Fibroblast of lung (primary cell): Measurements from ENCODE around the gene NFIC. TPM values are rescaled to one million over a fixed set of nuclear protein-coding genes. Genes with fewer than 3 reads are reported as not detected.

ENCODE experiments used
- DNase-seq, 2 donors: peaks; one replicate each; pipeline versions ENCODE4 v3.0.0 to v3.0.0-alpha.2; 2010; ENCODE audit warnings: low read depth in 2 of 2
- H2AFZ ChIP-seq: 2 replicates; pipeline ENCODE4 v1.5.1; 2012; ENCODE audit warnings: low read length, control low read depth, inconsistent platforms
- H3K27ac ChIP-seq: 2 replicates; pipeline ENCODE4 v1.5.1; 2011; ENCODE audit warnings: low read length, control low read depth; ENCODE audit not compliant: insufficient read depth
- H3K27me3 ChIP-seq: 2 replicates; pipeline ENCODE4 v1.5.1; 2011; ENCODE audit warnings: mild to moderate bottlenecking, low read length; ENCODE audit not compliant: control insufficient read depth, insufficient read depth
- H3K36me3 ChIP-seq: 2 replicates; pipeline ENCODE4 v1.5.1; 2011; ENCODE audit warnings: low read length; ENCODE audit not compliant: control insufficient read depth, insufficient read depth
- H3K4me1 ChIP-seq: 2 replicates; pipeline ENCODE4 v1.5.1; 2011; ENCODE audit warnings: low read length; ENCODE audit not compliant: control insufficient read depth, insufficient read depth; ENCODE audit errors: extremely low read depth
- H3K4me2 ChIP-seq: 2 replicates; pipeline ENCODE4 v1.5.1; 2011; ENCODE audit warnings: low read length, control low read depth; ENCODE audit not compliant: insufficient read depth; ENCODE audit errors: extremely low read depth
- H3K4me3 ChIP-seq, 4 experiments: fragments of 200-600 bp in 1 of 4; sonication (generic) in 1 of 4; replicated peaks in 1 of 4; 2 replicates each; pipeline ENCODE4 v1.5.1; 2011 to 2016; ENCODE audit warnings: low read length in 4 of 4, low read depth in 3 of 4, mild to moderate bottlenecking in 3 of 4, control low read depth in 2 of 4, inconsistent platforms in 1 of 4, mixed read lengths in 1 of 4; ENCODE audit not compliant: insufficient read depth in 1 of 4; ENCODE audit errors: control extremely low read depth in 1 of 4
- H3K79me2 ChIP-seq: 2 replicates; pipeline ENCODE4 v1.5.1; 2012; ENCODE audit warnings: mild to moderate bottlenecking, low read length, inconsistent platforms; ENCODE audit not compliant: control insufficient read depth, insufficient read depth
- H3K9ac ChIP-seq: 2 replicates; pipeline ENCODE4 v1.5.1; 2011; ENCODE audit warnings: mild to moderate bottlenecking, low read length, control low read depth; ENCODE audit not compliant: insufficient read depth
- H3K9me3 ChIP-seq: 2 replicates; pipeline ENCODE4 v1.5.1; 2012; ENCODE audit warnings: low read depth, low read length; ENCODE audit not compliant: control insufficient read depth, insufficient read depth
- H4K20me1 ChIP-seq: 2 replicates; pipeline ENCODE4 v1.5.1; 2011; ENCODE audit warnings: low read length; ENCODE audit not compliant: control insufficient read depth, insufficient read depth; ENCODE audit errors: extremely low read depth
- CTCF ChIP-seq, 2 donors: IDR thresholded peaks in 1 of 2; conservative IDR thresholded peaks in 1 of 2; 1 replicate in 1 of 2; 2 replicates in 1 of 2; pipeline ENCODE4 v1.5.1; 2011 to 2012; ENCODE audit warnings: low read length in 2 of 2, control low read depth in 1 of 2, inconsistent platforms in 1 of 2, low read depth in 1 of 2, mild to moderate bottlenecking in 1 of 2
- EZH2 ChIP-seq: IDR thresholded peaks from 2 replicates; pipeline ENCODE4 v1.5.1; 2012; ENCODE audit warnings: low read length, control low read depth, mild to moderate bottlenecking; ENCODE audit errors: missing control alignments
- polyA plus RNA-seq, 2 donors: library from polyadenylated mRNA; depleted of rRNA in 1 of 2; stranded (reverse) in 1 of 2; unstranded in 1 of 2; fragments of >200 nt; gene quantifications; 2 replicates each; pipeline ENCODE4 v1.2.1, GENCODE V29; 2011 to 2012; ENCODE audit warnings: missing spikeins in 1 of 2
- total RNA-seq: library from RNA; depleted of rRNA; stranded (reverse); fragments of >200 nt; gene quantifications from 2 replicates; pipeline ENCODE4 v1.2.1, GENCODE V29; 2014

NFIC gene
- total and polyA plus RNA-seq, 2 donors (not counting 1 experiment from before 2014, with no cell fraction given): 7.9 to 66.4 TPM

GRCh38 chr19:3494051-3494450 is 127.7 kb downstream of the NFIC start:
- Histone ChIP-seq H3K27me3 (no peaks in the 10 kb centered on the region), H3K27ac (no peak overlapping the region), H3K9ac (no peak overlapping the region), H3K4me1 (no peaks in the 10 kb centered on the region), H3K9me3 (no peaks in the 10 kb centered on the region), H3K36me3 (peaks cover 21% of the 10 kb centered on the region), H3K4me3 (no peak overlapping the region), H4K20me1 (no peaks in the 10 kb centered on the region), H3K4me2 (no peak overlapping the region), H2AFZ (no peak overlapping the region), H3K79me2 (peaks cover 6% of the 10 kb centered on the region)
- TF ChIP-seq CTCF (conservative IDR thresholded peaks at IDR 0.05 in 1 of 2, IDR thresholded peaks at IDR 0.05 in 1 of 2; ENCODE audit: low read depth in 1 of 2, low read length in 2 of 2) (no peak), EZH2 (no peak)
- DNase-seq: no peak

GRCh38 chr19:3494559-3494958 is 128.2 kb downstream of the NFIC start:
- H3K4me1 ChIP-seq: peaks cover under 1% of the 10 kb centered on the region
- peaks cover 10% of the 10 kb centered on the region for H3K79me2 ChIP-seq
- no peak overlapping the region for H3K4me2 ChIP-seq
- TF ChIP-seq CTCF (conservative IDR thresholded peaks at IDR 0.05 in 1 of 2, IDR thresholded peaks at IDR 0.05 in 1 of 2; ENCODE audit: low read depth in 1 of 2, low read length in 2 of 2) (no peak), EZH2 (no peak)
- no peaks in the 10 kb centered on the region for H3K9me3 ChIP-seq
- H2AFZ ChIP-seq: no peak overlapping the region
- no peak overlapping the region for H3K27ac ChIP-seq
- H4K20me1 ChIP-seq: no peaks in the 10 kb centered on the region
- H3K27me3 ChIP-seq: no peaks in the 10 kb centered on the region
- H3K9ac ChIP-seq: no peak overlapping the region
- no peak overlapping the region for H3K4me3 ChIP-seq
- DNase-seq: no peak
- H3K36me3 ChIP-seq: peaks cover 21% of the 10 kb centered on the region

GRCh38 chr19:3496392-3497273 is 130.2 kb downstream of the NFIC start:
- Histone ChIP-seq H2AFZ (no peak overlapping the region), H3K36me3 (peaks cover 19% of the 10 kb centered on the region), H3K4me1 (peaks cover 8% of the 10 kb centered on the region), H3K79me2 (peaks cover 19% of the 10 kb centered on the region), H3K9ac (no peak overlapping the region), H4K20me1 (no peaks in the 10 kb centered on the region), H3K27me3 (no peaks in the 10 kb centered on the region), H3K9me3 (no peaks in the 10 kb centered on the region), H3K4me3 (no peak overlapping the region), H3K27ac (no peak overlapping the region), H3K4me2 (no peak overlapping the region)
- TF ChIP-seq EZH2: no peak
- TF ChIP-seq CTCF (conservative IDR thresholded peaks at IDR 0.05 in 1 of 2, IDR thresholded peaks at IDR 0.05 in 1 of 2; ENCODE audit: low read depth in 1 of 2, low read length in 2 of 2): no peak
- no peak for DNase-seq
